Esophagus squamous epithelium (tissue), 5 donors: Measurements from ENCODE around the gene ZNF471. TPM values are rescaled to one million over a fixed set of nuclear protein-coding genes. Genes with fewer than 3 reads are reported as not detected.

Source experiments
- DNase-seq: peaks from one replicate; lab custom pipeline; 2025; lab: John Stamatoyannopoulos, UW
- H3K27ac ChIP-seq, 4 donors: fragments of 200-600 bp; sonication (generic); one replicate each; pipeline ENCODE4 v1.5.1; 2016 to 2019; ENCODE audit warnings: mild to moderate bottlenecking in 1 of 4
- H3K27me3 ChIP-seq, 4 donors: fragments of 200-600 bp; sonication (generic); 1 replicate in 3 of 4; 2 replicates in 1 of 4; pipeline versions ENCODE4 v1.5.1 to v1.6.0; 2017 to 2021; ENCODE audit warnings: antibody characterized with exemption in 1 of 4
- H3K36me3 ChIP-seq, 3 donors: fragments of 200-600 bp; sonication (generic); one replicate each; pipeline ENCODE4 v1.5.1; 2016 to 2019
- H3K4me1 ChIP-seq, 3 donors: fragments of 200-600 bp; sonication (generic); one replicate each; pipeline ENCODE4 v1.5.1; 2017 to 2019
- H3K4me3 ChIP-seq, 4 donors: fragments of 200-600 bp; sonication (generic); 1 replicate in 3 of 4; 2 replicates in 1 of 4; pipeline ENCODE4 v1.5.1; 2016 to 2019; ENCODE audit warnings: mild to moderate bottlenecking in 2 of 4, moderate library complexity in 1 of 4
- H3K9me3 ChIP-seq, 3 donors: fragments of 200-600 bp; sonication (generic); one replicate each; pipeline ENCODE4 v1.5.1; 2016 to 2019
- POLR2A ChIP-seq, 4 donors: fragments of 450-650 bp; IDR thresholded peaks; one replicate each; pipeline ENCODE4 v1.6.1; 2017; ENCODE audit warnings: antibody characterized with exemption in 4 of 4, mild to moderate bottlenecking in 4 of 4, moderate library complexity in 3 of 4
- WGBS, 2 donors: methylation state at CpG; one replicate each; pipeline ENCODE4 v1.1.5; 2018; 5-methylcytosine and 5-hydroxymethylcytosine counted together
- intact Hi-C: fragments of 100-400 bp; cut with DNase I; formaldehyde crosslinking; loops from one replicate; pipeline ENCODE4 v1.15.0; 2022
- total RNA-seq, 4 donors: library from RNA; depleted of rRNA; stranded (reverse); fragments of >200 nt; gene quantifications; one replicate each; pipeline ENCODE4 v1.1.0, GENCODE V29; 2016
- TF ChIP-seq, protein P1 (sequence below), 6 experiments: fragments of 450-650 bp in 4 of 6; fragments of 200-600 bp in 2 of 6; sonication (generic) in 2 of 6; IDR thresholded peaks; one replicate each; pipeline ENCODE4 v1.5.1; 2016 to 2019; ENCODE audit warnings: antibody characterized with exemption in 6 of 6, mild to moderate bottlenecking in 4 of 6, moderate library complexity in 4 of 6
- donor health status: DM: yes; HTN: yes; CAD: no.

Gene ZNF471
- total RNA-seq, 4 donors from 2014 or later = 0.80 to 5.0 (median 1.5) TPM

DNA sequence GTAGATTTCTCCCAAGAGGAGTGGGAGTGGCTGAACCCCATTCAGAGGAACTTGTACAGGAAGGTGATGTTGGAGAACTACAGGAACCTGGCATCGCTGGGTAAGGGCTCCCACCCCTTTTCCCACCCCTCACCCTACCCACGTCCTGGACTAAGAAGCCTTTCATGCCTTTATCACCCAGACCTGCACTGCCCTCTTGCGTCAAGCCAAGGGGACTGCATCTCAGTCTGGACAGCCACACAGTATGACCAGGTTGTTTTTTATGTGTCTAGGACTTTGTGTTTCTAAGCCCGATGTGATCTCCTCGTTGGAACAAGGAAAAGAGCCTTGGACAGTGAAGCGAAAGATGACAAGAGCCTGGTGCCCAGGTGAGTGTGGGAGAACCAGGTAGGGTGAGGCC, 39.9 kb downstream of the ZNF471 start:
- H3K9me3 ChIP-seq = peaks cover 0 to 94% (median 55%) of the 10 kb centered on the region in 3 donors
- 55 to 76% methylated on average over 5 to 6 of the region's 6 CpGs for WGBS, 2 donors
- TF ChIP-seq, protein P1, sequence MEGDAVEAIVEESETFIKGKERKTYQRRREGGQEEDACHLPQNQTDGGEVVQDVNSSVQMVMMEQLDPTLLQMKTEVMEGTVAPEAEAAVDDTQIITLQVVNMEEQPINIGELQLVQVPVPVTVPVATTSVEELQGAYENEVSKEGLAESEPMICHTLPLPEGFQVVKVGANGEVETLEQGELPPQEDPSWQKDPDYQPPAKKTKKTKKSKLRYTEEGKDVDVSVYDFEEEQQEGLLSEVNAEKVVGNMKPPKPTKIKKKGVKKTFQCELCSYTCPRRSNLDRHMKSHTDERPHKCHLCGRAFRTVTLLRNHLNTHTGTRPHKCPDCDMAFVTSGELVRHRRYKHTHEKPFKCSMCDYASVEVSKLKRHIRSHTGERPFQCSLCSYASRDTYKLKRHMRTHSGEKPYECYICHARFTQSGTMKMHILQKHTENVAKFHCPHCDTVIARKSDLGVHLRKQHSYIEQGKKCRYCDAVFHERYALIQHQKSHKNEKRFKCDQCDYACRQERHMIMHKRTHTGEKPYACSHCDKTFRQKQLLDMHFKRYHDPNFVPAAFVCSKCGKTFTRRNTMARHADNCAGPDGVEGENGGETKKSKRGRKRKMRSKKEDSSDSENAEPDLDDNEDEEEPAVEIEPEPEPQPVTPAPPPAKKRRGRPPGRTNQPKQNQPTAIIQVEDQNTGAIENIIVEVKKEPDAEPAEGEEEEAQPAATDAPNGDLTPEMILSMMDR (IDR thresholded peaks at IDR 0.05) = no peak

DNA sequence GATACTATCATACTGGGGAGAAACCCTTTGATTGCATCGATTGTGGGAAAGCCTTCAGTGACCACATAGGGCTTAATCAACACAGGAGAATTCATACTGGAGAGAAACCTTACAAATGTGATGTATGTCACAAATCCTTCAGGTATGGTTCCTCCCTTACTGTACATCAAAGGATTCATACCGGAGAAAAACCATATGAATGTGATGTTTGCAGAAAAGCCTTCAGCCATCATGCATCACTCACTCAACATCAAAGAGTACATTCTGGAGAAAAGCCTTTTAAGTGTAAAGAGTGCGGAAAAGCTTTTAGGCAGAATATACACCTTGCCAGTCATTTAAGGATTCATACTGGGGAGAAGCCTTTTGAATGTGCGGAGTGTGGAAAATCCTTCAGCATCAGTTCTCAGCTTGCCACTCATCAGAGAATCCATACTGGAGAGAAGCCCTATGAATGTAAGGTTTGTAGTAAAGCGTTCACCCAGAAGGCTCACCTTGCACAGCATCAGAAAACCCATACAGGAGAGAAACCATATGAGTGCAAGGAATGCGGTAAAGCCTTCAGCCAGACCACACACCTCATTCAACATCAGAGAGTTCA, 46.7 kb downstream of the ZNF471 start:
- H3K27ac ChIP-seq = no peak overlapping the region
- peaks cover 0 to 60% (median 12%) of the 10 kb centered on the region in 3 donors for H3K36me3 ChIP-seq
- no peaks in the 10 kb centered on the region for H3K27me3 ChIP-seq
- no peaks in the 10 kb centered on the region for H3K4me1 ChIP-seq
- H3K9me3 ChIP-seq = peaks cover 0 to 100% (median 86%) of the 10 kb centered on the region in 3 donors
- 76 to 77% methylated on average over 6 of the region's 6 CpGs for WGBS, 2 donors
- intact Hi-C loops = no loop called here
- DNase-seq = no peak
- H3K4me3 ChIP-seq = peak overlapping the region in 1 of 4 donors; percentile 19
- TF ChIP-seq, protein P1 (IDR thresholded peaks at IDR 0.05) = no peak

More for the DNA sequence above, 39.9 kb downstream of the ZNF471 start:
- intact Hi-C loops = no loop called here
- Histone ChIP-seq H3K36me3 (peaks cover 0 to 96% (median 17%) of the 10 kb centered on the region in 3 donors), H3K27me3 (no peaks in the 10 kb centered on the region), H3K4me1 (no peaks in the 10 kb centered on the region), H3K27ac (no peak overlapping the region), H3K4me3 (no peak overlapping the region)
- DNase-seq = no peak

DNA sequence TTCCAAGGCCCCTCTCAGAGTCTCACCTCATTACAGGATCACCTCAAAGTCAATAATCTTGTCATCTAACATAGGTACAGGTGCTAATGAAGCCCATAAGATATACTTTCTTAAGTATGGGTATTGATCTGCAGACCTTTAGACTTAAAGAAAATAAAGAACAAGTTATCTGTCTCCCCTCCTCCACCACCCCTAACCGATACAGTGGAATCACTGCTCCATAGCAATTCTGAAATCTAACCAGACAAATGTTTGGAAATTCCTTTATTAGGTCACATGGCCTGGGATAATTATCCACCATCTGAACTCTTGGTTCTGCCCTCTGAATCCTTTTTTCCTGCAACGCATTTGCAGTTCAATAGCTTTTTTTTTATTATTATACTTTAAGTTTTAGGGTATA, 55.1 kb downstream of the ZNF471 start:
- Histone ChIP-seq H3K4me1 (peaks cover 1 to 10% (median 2%) of the 10 kb centered on the region in 3 donors), H3K4me3 (no peak overlapping the region), H3K9me3 (peaks cover 7 to 86% (median 73%) of the 10 kb centered on the region in 3 donors), H3K27me3 (no peaks in the 10 kb centered on the region), H3K36me3 (peaks cover 0 to 14% (median 0%) of the 10 kb centered on the region in 3 donors), H3K27ac (no peak overlapping the region)
- 86 to 100% methylated on average over 2 of the region's 2 CpGs for WGBS, 2 donors
- TF ChIP-seq, protein P1 (IDR thresholded peaks at IDR 0.05) = no peak
- TF ChIP-seq POLR2A (IDR thresholded peaks at IDR 0.05) = no peak
- intact Hi-C loops = no loop called here
- DNase-seq = no peak

DNA sequence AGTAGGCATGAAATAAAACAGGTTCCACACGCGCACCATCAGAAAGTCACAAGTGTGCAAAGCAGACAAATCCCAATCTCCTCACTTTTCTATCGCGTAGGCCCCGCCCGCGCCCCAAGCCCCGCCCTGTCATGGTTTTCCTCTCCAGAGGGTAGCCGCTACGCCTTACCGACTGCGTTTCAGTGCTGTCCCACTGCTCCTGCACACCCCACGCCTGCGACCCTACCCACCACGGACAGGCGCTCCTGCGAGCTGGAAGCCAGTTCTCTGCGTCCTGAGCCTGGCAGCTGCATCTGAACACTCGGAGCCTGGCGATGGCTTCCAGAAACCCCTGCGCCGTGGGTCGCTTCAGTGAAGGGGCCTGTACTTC, 59.2 kb downstream of the ZNF471 start:
- intact Hi-C loops = no loop called here
- H3K9me3 ChIP-seq = peaks cover 7 to 86% (median 61%) of the 10 kb centered on the region in 3 donors
- no peak for DNase-seq

More for the DNA sequence above, 59.2 kb downstream of the ZNF471 start:
- WGBS, 2 donors = 0 to 17% methylated on average over 7 of the region's 23 CpGs
- Histone ChIP-seq H3K4me1 (peaks cover 7 to 21% (median 8%) of the 10 kb centered on the region in 3 donors), H3K4me3 (peak overlapping the region; percentile 75 to 96 (median 94)), H3K27ac (peak overlapping the region; percentile 77 to 92 (median 88)), H3K27me3 (no peaks in the 10 kb centered on the region), H3K36me3 (peaks cover 0 to 50% (median 9%) of the 10 kb centered on the region in 3 donors)
- TF ChIP-seq, protein P1 (IDR thresholded peaks at IDR 0.05) = no peak
- no peak for TF ChIP-seq POLR2A (IDR thresholded peaks at IDR 0.05)
